Mesodermal cell (in vitro differentiated cells): Measurements from ENCODE around the gene FAM3B.

Experiments
- H3K27ac ChIP-seq: 2 replicates; pipeline ENCODE4 v1.7.0; 2013; ENCODE audit warnings: mild to moderate bottlenecking, low read depth, low read length, moderate library complexity; ENCODE audit not compliant: severe bottlenecking
- H3K36me3 ChIP-seq: 2 replicates; pipeline ENCODE4 v1.7.1; 2013; ENCODE audit warnings: mild to moderate bottlenecking, low read length, moderate library complexity; ENCODE audit not compliant: control insufficient read depth, insufficient read depth
- H3K4me1 ChIP-seq: one replicate; pipeline ENCODE4 v1.7.1; 2013; ENCODE audit warnings: mild to moderate bottlenecking, low read length; ENCODE audit not compliant: insufficient read depth, control insufficient read depth, poor library complexity, severe bottlenecking
- H3K4me3 ChIP-seq: 2 replicates; pipeline ENCODE4 v1.7.0; 2013; ENCODE audit warnings: low read length, control low read depth, mild to moderate bottlenecking; ENCODE audit not compliant: insufficient read depth, poor library complexity, severe bottlenecking; ENCODE audit errors: extremely low read depth
- H3K9me3 ChIP-seq: 2 replicates; pipeline ENCODE4 v1.7.1; 2013; ENCODE audit warnings: mild to moderate bottlenecking, low read length, moderate library complexity; ENCODE audit not compliant: control insufficient read depth
- WGBS, 2 experiments: methylation state at CpG; one replicate each; pipeline ENCODE4 v1.1.5; 2013; ENCODE audit warnings: missing lambda C conversion rate in 2 of 2; ENCODE audit not compliant: insufficient coverage in 2 of 2; 5-methylcytosine and 5-hydroxymethylcytosine counted together

Gene FAM3B

DNA sequence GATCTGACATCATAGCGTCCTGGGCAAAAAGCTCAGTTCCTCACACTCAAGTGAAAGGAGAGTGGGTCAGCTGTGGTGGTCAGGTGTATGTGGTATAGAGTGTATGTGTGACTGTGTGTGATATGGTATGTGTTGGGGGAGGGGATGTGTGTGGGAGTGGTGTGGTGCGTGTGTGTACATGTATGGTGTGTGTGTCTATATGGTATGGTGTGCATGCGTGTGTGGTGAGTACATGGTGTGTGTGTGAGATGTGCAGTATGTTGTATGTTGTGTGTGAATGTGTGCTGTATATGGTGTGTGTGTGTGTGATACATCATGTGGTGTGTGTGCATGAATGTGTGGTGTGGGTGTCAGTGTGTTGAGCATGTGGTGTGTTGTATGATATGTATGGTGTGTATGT lies 20.9 kb downstream of the FAM3B start:
- Histone ChIP-seq H3K9me3 (peaks cover 4% of the 10 kb centered on the region), H3K4me3 (no peak overlapping the region), H3K36me3 (no peaks in the 10 kb centered on the region), H3K27ac (no peak overlapping the region), H3K4me1 (no peaks in the 10 kb centered on the region)
- 93 to 95% methylated on average over 3 of the region's 3 CpGs for WGBS, 2 experiments

DNA sequence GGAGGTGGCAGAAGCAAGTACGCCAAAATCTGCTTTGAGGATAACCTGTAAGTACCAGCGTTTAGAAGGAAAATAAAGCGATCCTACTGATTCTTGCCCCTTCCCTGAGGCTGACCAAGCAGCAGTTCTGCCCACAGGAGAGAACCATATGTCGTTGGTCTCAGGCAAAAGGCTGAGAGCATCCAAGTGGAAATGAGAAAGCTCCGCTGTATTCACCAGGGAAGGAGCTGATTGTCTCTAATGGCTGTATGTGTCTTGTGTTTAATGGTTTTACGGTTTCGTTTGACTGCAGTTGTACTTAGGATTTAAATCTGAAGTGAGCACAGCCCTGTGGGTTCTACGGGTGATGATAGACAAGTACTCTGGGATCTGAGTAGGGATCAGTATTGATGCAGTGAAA lies 21.9 kb downstream of the FAM3B start:
- peaks cover 4% of the 10 kb centered on the region for H3K9me3 ChIP-seq
- no peak overlapping the region for H3K4me3 ChIP-seq
- 75 to 87% methylated on average over 7 to 8 of the region's 8 CpGs for WGBS, 2 experiments
- no peaks in the 10 kb centered on the region for H3K4me1 ChIP-seq
- no peaks in the 10 kb centered on the region for H3K36me3 ChIP-seq
- H3K27ac ChIP-seq, result no peak overlapping the region

- Histone ChIP-seq H3K4me3 (no peak overlapping the region), H3K9me3 (no peaks in the 10 kb centered on the region), H3K4me1 (no peaks in the 10 kb centered on the region), H3K27ac (no peak overlapping the region), H3K36me3 (no peaks in the 10 kb centered on the region)
- WGBS, 2 experiments, result 100% methylated on average over 1 of the region's 4 CpGs; no CpG with 5 or more reads in 1 of the 2 experiments
Measured at GRCh38 chr21:41342035-41342434, 25.4 kb downstream of the FAM3B start.

DNA sequence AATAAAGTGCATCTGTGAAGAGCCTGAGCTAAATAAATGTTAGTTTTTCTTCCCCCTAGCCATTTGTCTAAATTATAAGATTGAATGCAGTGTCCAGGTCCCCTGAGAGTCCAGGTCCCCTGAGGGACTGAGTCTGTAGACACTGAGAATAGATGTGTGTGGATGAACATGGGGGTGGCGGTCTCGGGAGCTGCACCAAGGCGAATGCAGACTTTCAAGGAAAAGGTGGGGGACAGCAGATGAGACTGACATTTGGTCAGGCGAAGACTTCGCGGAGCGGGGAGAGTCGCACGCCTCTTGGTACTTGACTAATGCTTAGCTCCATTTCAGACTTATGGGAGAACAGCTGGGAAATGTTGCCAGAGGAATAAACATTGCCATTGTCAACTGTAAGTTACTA lies 27.5 kb downstream of the FAM3B start:
- H3K36me3 ChIP-seq, result no peaks in the 10 kb centered on the region
- no peaks in the 10 kb centered on the region for H3K9me3 ChIP-seq
- 89 to 93% methylated on average over 7 of the region's 9 CpGs for WGBS, 2 experiments
- no peaks in the 10 kb centered on the region for H3K4me1 ChIP-seq
- no peak overlapping the region for H3K4me3 ChIP-seq
- H3K27ac ChIP-seq, result no peak overlapping the region

DNA sequence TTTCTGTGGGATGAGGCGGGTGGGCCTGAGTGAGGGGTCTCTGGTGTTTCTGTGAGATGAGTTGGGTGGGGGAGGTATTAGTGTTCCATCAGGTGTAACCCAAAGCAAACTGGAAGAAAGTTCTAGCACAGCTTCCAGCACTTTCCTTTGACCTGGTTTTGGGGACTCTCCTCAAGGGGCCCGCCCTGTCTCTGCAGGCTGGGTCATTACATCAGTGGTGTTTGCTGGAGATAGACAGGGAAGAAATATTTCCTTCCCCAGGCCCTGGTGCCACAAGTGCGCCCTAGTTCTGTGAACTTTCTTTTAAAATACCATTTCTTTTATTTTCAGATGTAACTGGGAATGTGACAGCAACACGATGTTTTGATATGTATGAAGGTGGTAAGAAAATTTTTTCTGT lies 28.8 kb downstream of the FAM3B start:
- 80% methylated on average over 2 of the region's 4 CpGs; no CpG with 5 or more reads in 1 of the 2 experiments for WGBS, 2 experiments
- Histone ChIP-seq H3K27ac (no peak overlapping the region), H3K4me1 (no peaks in the 10 kb centered on the region), H3K4me3 (no peak overlapping the region), H3K36me3 (no peaks in the 10 kb centered on the region), H3K9me3 (no peaks in the 10 kb centered on the region)

GRCh38 chr21:41345934-41346685 lies 29.5 kb downstream of the FAM3B start:
- no peaks in the 10 kb centered on the region for H3K36me3 ChIP-seq
- no peaks in the 10 kb centered on the region for H3K9me3 ChIP-seq
- WGBS, 2 experiments, result 92 to 93% methylated on average over 6 to 8 of the region's 13 CpGs
- H3K4me3 ChIP-seq, result no peak overlapping the region
- no peaks in the 10 kb centered on the region for H3K4me1 ChIP-seq
- no peak overlapping the region for H3K27ac ChIP-seq

DNA sequence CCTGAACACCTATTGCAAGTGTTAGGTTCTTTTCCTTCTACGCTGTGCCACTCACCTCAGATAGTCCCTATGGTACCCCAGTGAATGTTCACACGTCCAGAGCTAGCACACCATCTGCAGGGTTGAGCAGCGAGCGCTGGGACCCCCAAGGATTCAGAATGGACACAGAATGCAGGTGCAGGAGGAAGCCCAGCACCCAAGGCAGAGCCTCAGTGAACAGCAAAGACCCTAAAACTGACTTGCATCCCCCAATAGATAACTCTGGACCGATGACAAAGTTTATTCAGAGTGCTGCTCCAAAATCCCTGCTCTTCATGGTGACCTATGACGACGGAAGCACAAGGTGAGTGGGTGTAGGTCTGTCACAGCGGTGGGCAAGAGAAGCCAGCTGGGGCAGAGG lies 30.2 kb downstream of the FAM3B start:
- Histone ChIP-seq H3K4me1 (no peaks in the 10 kb centered on the region), H3K4me3 (no peak overlapping the region), H3K36me3 (no peaks in the 10 kb centered on the region), H3K9me3 (no peaks in the 10 kb centered on the region), H3K27ac (no peak overlapping the region)
- WGBS, 2 experiments, result 89 to 90% methylated on average over 5 to 6 of the region's 8 CpGs

DNA sequence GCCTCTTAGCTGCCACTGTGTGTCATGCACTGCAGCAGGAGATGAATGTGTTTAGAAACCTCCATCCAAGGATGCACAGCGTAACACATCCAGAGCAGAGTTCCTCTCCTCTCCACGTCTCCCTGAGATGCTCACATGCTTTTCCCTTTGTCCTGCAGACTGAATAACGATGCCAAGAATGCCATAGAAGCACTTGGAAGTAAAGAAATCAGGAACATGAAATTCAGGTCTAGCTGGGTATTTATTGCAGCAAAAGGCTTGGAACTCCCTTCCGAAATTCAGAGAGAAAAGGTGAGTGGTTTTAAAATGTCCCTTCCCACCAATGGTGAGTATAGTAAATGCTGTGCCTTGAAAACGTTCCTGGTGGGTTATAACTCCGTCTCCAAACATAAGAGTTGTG lies 31.8 kb downstream of the FAM3B start:
- WGBS, 2 experiments, result 85 to 100% methylated on average over 3 to 4 of the region's 6 CpGs
- H3K4me3 ChIP-seq, result no peak overlapping the region
- no peaks in the 10 kb centered on the region for H3K4me1 ChIP-seq
- H3K9me3 ChIP-seq, result no peaks in the 10 kb centered on the region
- no peaks in the 10 kb centered on the region for H3K36me3 ChIP-seq
- no peak overlapping the region for H3K27ac ChIP-seq

GRCh38 chr21:41349126-41349525 lies 32.5 kb downstream of the FAM3B start:
- Histone ChIP-seq H3K4me3 (no peak overlapping the region), H3K27ac (no peak overlapping the region), H3K36me3 (no peaks in the 10 kb centered on the region), H3K4me1 (no peaks in the 10 kb centered on the region), H3K9me3 (no peaks in the 10 kb centered on the region)
- WGBS, 2 experiments, result 88 to 95% methylated on average over 5 of the region's 7 CpGs

- H3K4me1 ChIP-seq, result no peaks in the 10 kb centered on the region
- WGBS, 2 experiments, result 88 to 95% methylated on average over 17 to 18 of the region's 19 CpGs
- no peaks in the 10 kb centered on the region for H3K9me3 ChIP-seq
- H3K4me3 ChIP-seq, result no peak overlapping the region
- H3K27ac ChIP-seq, result no peak overlapping the region
- no peaks in the 10 kb centered on the region for H3K36me3 ChIP-seq
Measured at GRCh38 chr21:41349619-41350390, 33.2 kb downstream of the FAM3B start.
